Measurements from ENCODE around the gene HBS1L.

Gene HBS1L

GRCh38 chr6:135054569-135055498 is at the start of gene HBS1L:
HBS1L (minus strand) TSS chr6:135054822; CDS start chr6:135054691, 131 bp downstream.
- peak; percentile 98 for DNase-seq (ENCODE audit: low spot score)

DNA sequence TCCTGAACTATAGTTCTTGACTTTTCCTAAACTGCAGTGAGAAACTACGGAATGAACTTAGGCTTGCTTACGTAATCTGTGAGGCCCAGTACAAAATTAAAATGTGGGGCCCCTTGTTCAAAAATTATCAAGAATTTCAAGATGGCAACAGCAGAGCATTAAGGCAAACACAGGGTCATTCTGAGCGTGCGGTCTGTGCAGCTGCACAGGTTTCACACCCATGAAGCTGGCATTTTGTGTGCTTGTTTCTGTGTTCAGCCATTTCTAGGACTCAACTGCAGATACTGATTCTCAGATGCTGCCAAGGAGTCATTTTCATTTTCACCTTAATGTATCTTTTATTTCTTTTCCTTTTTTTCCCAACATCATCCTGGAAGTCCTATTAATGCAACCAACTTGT is 49.6 kb upstream of the HBS1L start:
- DNase-seq (ENCODE audit: low spot score) = no peak

DNA sequence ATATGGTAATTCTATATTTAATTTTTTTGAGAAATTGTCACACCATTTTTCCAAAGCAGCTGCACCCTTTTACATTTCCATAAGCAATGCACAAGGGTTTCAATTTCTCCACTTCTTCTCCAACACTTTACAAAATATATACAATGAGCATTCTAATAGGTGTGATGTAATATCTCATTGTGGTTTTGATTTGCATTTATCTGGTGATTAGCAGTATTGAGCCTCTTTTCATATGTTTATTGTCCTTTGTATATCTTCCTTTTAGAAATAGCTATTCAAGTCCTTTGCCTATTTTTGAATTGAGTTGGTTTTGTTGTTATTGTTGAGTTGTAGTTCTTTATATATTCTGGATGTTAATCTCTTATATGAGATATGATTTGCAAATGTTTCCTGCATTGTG is 47.6 kb upstream of the HBS1L start:
- DNase-seq (ENCODE audit: low spot score) = no peak

DNA sequence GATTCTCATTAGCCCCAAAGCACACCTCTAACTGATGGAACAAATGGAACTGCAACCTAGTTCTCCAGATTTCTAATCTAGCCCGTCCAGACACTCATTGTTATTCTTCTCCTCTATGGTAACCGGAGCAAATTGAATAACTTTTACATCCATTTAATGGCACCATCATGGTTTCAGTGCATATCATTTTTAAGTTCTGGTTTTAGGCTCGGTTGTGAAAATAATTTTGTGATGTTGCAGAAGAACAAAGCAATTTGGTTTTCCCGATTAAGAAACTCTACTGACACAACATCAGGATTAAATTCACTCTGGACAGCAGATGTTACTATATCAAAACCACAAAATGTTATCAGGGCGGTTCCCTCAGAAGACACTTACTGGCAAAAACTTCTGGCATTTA is 42.5 kb upstream of the HBS1L start:
- DNase-seq (ENCODE audit: low spot score) = no peak

DNA sequence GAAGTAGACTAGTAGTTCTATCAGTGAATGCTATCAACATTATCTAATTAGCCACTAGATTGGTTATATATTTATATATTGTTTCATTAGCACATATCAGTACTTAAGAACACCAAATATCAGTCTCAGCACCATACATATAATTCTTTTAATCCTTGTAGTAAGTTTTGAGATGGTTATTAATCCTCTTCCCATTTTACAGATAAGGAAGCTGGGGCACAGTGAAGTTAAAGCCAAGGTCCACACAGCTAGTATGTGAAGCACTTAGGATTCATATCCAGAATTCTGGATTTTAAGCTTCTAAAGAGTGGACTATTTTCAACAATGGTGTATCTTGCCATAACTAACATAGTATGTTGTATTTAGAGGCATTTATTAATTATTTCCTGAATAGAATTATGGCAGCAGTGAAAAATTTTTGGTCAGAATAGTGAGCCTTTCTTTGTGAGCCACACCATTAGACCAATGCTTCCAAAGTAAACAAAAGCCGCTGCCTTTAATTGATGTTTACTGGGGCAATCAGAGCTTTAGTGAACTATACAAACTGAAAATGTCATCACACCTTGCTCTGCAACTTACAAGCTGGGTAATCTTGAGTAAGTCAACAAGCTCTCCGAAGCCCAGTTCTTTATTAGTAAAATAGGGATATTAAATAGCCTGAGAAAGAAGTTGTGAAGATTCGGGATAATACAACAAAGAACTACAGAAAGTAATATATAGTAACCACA is 41.9 kb upstream of the HBS1L start:
- no peak for DNase-seq (ENCODE audit: low spot score)

GRCh38 chr6:135095716-135096115 is 41.1 kb upstream of the HBS1L start:
- DNase-seq (ENCODE audit: low spot score) = no peak

DNA sequence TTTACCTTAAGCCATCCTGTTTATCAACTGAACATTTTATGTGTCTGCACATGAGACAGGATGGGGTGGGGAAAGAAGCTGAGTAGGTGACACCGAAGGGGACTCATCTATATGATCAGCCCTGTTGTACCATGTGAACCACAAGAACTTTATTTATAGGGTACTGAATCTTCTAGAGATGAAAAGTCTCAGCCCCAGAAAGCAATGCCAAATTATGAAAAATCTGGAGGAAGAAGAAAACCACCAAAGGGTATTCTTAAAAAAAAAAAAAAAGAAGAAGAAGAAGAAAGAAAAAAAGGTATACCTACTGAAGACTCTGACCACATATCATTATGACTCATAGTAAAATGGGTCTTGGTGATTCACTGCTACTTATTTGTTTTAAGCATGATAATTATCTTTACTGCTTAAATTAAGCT is 39.8 kb upstream of the HBS1L start:
- DNase-seq (ENCODE audit: low spot score) = peak; percentile 17

DNA sequence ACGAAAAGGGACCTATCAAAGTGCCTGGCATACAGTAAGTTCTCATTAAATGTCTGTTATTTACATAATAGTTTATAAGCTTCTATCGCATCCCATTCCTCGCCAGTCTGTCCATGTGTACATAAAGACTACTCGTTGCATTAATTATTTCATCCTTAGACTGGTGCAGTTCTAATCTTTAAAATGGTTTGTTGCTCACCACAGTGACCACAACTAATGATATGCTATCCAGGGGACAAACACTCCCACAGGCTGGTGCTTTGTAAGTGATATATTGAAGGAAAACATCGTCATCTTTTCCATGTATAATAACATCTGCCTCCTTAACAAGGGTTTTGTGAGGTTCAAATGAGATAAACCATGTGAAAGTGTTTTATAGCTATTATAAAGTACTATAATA is 39.0 kb upstream of the HBS1L start:
- no peak for DNase-seq (ENCODE audit: low spot score)

DNA sequence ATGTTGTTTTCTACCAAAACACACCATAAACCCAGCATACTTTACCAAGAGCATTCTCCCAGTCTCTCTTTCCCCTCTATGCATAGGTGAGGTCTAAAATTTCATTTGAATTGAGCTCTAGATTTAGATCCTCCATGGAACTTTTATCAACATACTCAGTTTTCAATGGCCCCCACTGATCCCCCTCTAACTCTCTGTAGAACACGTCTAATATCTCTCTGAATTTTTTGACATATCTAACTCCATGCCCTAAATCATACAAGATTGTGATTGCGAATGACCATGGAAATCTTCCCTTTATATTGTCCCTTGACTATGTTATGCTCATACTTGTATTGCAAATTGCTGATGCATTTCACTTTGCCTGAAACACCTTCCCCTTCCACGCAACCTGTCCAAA is 38.1 kb upstream of the HBS1L start:
- no peak for DNase-seq (ENCODE audit: low spot score)

GRCh38 chr6:135090819-135091218 is 36.2 kb upstream of the HBS1L start:
- DNase-seq (ENCODE audit: low spot score) = no peak

GRCh38 chr6:135089901-135090300 is 35.3 kb upstream of the HBS1L start:
- DNase-seq (ENCODE audit: low spot score) = no peak

DNA sequence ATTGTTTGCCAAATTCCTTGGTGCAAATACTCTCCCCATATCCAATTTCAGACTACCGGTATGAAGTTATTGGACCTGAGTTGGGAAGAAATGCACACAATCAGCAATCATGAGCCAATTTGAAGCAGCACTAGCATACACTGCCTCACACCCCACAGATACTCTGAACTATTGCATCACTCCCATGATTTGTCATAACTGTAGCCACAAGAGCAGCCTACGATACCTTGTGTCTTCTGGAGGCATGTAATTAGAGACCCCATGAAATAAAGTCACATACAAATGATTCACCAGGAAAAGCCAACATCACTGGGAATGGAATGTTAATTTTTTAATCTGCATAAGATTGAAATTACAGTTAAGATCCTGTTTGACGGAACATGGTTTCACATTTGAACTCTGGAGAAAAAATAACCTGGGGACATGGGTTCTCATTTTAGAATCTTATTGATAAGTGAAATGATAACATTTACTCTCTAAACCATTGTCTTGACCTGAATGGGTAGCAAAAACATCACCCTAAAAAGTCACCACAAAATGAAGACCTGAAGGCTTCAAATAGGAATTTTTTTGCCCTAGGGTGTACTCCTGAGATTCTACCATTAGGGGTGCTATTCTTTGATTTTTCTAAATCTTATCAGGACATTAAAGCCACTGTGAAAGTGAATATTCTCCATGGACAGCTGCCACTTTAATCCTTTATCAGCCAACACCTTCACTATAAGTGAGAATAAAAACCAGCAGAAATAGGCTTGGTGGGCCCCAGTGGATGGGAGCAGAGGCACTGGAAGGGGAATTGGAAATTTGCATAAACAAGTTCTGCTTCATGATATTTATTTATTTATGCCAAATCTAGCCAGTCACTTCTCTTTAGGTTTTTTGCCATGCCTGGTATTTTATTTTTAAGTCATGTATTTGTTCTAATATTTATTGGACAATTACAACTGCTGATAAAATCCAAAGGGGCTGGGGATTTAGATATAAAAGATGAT is 34.5 kb upstream of the HBS1L start:
- DNase-seq (ENCODE audit: low spot score) = peak; percentile 54

- DNase-seq (ENCODE audit: low spot score) = peak; percentile 15
Measured at GRCh38 chr6:135088281-135088680, 33.7 kb upstream of the HBS1L start.

DNA sequence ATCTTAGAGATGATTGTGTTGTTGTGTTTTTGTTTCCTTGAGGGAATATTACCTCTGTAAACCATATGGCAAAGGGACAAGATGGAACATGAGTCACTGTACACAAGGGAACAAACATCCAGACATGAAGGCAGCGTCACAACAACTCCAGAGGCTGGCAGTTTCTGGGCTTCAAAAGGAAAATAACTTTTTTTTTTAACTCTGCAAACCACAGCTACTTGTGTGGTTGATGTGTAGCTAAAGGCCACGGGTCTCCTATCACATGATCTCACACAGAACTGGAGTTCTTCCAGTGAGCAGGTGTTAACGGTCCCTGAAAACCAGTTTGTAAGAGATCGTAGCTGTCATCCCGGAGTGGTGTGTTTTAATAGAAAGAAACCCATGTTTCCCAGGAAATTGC is 33.2 kb upstream of the HBS1L start:
- peak; percentile 48 for DNase-seq (ENCODE audit: low spot score)

- DNase-seq (ENCODE audit: low spot score) = no peak
Measured at GRCh38 chr6:135087403-135087802, 32.8 kb upstream of the HBS1L start.

- DNase-seq (ENCODE audit: low spot score) = no peak
Measured at GRCh38 chr6:135086414-135086764, 31.8 kb upstream of the HBS1L start.

DNA sequence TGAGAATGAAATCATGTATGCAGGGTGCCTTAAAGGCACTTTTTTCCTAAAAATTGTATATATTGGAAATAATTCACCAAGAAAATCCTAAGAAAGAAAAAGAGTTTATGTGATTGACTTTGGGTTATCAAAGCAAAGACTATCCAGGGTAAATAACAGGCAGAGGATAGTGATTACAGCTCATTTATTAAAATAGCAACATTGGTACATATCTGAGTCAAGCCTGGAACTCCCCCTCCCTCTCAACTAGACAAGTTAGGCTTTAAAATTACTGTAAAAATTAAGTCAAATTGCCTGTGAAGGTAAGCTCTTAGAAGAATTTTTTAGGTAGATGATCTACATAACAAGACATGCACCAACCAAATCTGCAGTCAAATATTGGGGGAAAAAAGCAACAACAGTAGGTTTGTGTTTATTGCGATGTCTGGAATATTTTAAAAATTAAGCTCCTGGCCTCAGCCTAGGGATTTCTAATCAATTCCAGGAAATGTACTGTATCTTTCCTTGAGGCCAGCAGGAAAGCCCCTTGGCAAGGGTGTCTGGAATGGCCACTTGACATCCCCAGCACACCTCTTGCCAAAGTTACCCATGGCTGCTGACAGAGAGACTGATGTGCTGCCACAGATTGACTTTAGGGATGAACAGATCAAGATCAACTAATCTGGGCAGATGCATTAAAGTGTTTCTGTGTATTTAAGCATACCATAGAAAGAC is 31.2 kb upstream of the HBS1L start:
- DNase-seq (ENCODE audit: low spot score) = no peak

DNA sequence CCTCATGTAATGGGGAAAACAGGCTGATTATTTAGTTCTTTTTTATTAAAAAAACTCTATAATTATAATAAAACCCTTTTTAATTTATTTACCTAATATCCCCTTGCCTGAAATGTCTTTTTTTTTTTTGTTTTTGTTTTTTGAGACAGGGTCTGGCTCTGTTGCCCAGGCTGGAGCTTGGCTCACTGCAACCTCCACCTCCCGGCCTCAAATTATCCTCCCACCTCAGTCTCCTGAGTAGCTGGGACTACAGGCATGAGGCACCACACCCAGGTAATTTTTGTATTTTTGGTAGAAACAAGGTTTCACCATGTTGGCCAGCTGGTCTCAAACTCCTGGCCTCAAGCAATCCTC is 30.3 kb upstream of the HBS1L start:
- DNase-seq (ENCODE audit: low spot score) = no peak

GRCh38 chr6:135084001-135084915 is 29.6 kb upstream of the HBS1L start:
- no peak for DNase-seq (ENCODE audit: low spot score)

DNA sequence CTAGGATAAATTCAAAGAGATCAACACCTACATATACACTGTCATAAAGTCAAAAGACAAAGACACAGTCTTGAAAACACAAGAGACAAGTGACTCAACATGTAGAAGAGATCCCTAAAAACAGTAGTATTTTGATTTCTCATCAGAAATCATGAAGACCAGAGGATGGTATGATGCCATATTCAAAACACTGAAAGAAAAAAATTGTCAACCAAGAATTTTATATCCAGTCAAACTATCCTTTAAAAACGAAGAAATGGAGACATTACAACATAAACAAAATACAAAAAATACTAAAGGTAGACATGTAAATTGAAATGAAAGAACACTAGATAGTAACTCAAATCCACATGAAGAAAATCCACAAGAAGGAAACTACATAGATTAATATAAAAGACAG is 27.3 kb upstream of the HBS1L start:
- DNase-seq (ENCODE audit: low spot score) = no peak

DNA sequence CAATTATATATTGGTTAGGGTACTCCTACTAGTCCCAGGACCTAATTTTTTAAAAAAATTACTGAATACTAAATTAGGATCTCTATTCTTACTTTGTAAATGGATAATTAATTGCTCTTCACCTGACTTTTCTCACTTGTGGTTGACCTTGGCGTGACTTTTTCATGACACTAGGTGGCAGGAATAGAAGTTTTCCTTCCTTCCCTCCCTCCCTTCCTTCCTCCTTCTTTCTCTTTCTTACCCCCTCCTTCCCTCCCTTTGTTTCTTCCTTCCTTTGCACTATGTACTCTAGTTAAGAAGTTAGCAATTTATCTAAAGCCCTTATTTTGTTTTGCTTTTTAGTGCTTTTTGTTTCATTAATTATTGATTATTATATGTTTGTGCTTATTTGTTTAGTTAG is 20.4 kb upstream of the HBS1L start:
- no peak for DNase-seq (ENCODE audit: low spot score)
